HCT116 (cell line): ENCODE results near the gene DAPK1. TPM values are rescaled to one million over a fixed set of nuclear protein-coding genes. Genes with fewer than 3 reads are reported as not detected.

Experiments used
- ATAC-seq: fragments of 200-7000 bp; cut with Tn5 transposase; 2 replicates; pipeline ENCODE4 v1.9.1; 2020; ENCODE audit warnings: mild to moderate bottlenecking, moderate library complexity
- BruUV-seq: library from RNA; stranded (reverse); fragments of 400-500 nt; replicated peaks from 2 replicates; lab custom pipeline; 2021; lab: Mats Ljungman, UMichigan
- CTCF ChIA-PET: fragments of 300-600 bp; sonication (Branson Sonifier 250); formaldehyde crosslinking; loops from one replicate; lab custom pipeline; 2021; ENCODE audit warnings: antibody characterized with exemption; lab: Charles Lee
- POLR2A ChIA-PET: fragments of 300-600, 350-600 bp; sonication (Branson Sonifier 250); formaldehyde crosslinking; loops from one replicate; lab custom pipeline; 2021; ENCODE audit warnings: antibody characterized with exemption; lab: Charles Lee
- RAD21 ChIA-PET, 2 experiments: fragments of 300-600 bp; sonication (Branson Sonifier 250); formaldehyde crosslinking; loops; one replicate each; lab custom pipeline; 2023; ENCODE audit warnings: low total read pairs in 2 of 2; ENCODE audit not compliant: uncharacterized antibody in 2 of 2, unreplicated experiment in 2 of 2, low non-redundant PET in 1 of 2; lab: Charles Lee
- DNase-seq: peaks from one replicate; pipeline ENCODE4 v3.0.0-alpha.2; 2010; ENCODE audit warnings: low read depth, low spot score
- H2AFZ ChIP-seq: fragments of 200-600 bp; shearing (Covaris generic), sonication (generic); 2 replicates; pipeline ENCODE4 v1.6.1; 2017; ENCODE audit warnings: low read depth, mixed run types, mixed read lengths, antibody characterized with exemption, low read length; ENCODE audit not compliant: poor library complexity, severe bottlenecking
- H3K27ac ChIP-seq: 2 replicates; pipeline ENCODE4 v1.5.1; 2012; ENCODE audit warnings: low read depth, low read length
- H3K27me3 ChIP-seq: fragments of 200-600 bp; sonication (generic); 2 replicates; pipeline ENCODE4 v1.6.1; 2016; ENCODE audit warnings: mixed run types, low read length, mixed read lengths; ENCODE audit not compliant: insufficient read depth
- H3K36me3 ChIP-seq, 2 experiments: fragments of 200-500 bp in 1 of 2; fragments of 200-600 bp in 1 of 2; sonication (Bioruptor generic) in 1 of 2; sonication (generic) in 1 of 2; 2 replicates each; pipeline versions ENCODE4 v1.5.1 to v1.6.1; 2014 to 2016; ENCODE audit warnings: low read length in 2 of 2, inconsistent platforms in 1 of 2, mixed read lengths in 1 of 2, mixed run types in 1 of 2; ENCODE audit not compliant: insufficient read depth in 2 of 2, control insufficient read depth in 1 of 2
- H3K4me1 ChIP-seq, 2 experiments: fragments of 200-600 bp in 1 of 2; sonication (generic) in 1 of 2; 2 replicates each; pipeline versions ENCODE4 v1.5.1 to v1.6.1; 2012 to 2017; ENCODE audit warnings: low read length in 2 of 2, inconsistent platforms in 1 of 2, mild to moderate bottlenecking in 1 of 2, mixed read lengths in 1 of 2, mixed run types in 1 of 2, moderate library complexity in 1 of 2; ENCODE audit not compliant: insufficient read depth in 2 of 2, control insufficient read depth in 1 of 2
- H3K4me2 ChIP-seq: fragments of 200-600 bp; sonication (generic); 2 replicates; pipeline ENCODE4 v1.6.1; 2017; ENCODE audit warnings: mixed run types, low read length, mixed read lengths
- H3K4me3 ChIP-seq, 2 experiments: fragments of 200-600 bp in 1 of 2; sonication (generic) in 1 of 2; replicated peaks in 1 of 2; 2 replicates each; pipeline ENCODE4 v1.5.1; 2011 to 2016; ENCODE audit warnings: low read length in 2 of 2, control low read depth in 1 of 2, low read depth in 1 of 2, mild to moderate bottlenecking in 1 of 2, mixed read lengths in 1 of 2, mixed run types in 1 of 2
- H3K79me2 ChIP-seq: fragments of 200-600 bp; sonication (generic); 2 replicates; pipeline ENCODE4 v1.6.1; 2017; ENCODE audit warnings: mild to moderate bottlenecking, mixed run types, low read length, moderate library complexity, mixed read lengths; ENCODE audit not compliant: insufficient read depth
- H3K9ac ChIP-seq: fragments of 200-600 bp; sonication (generic); 2 replicates; pipeline ENCODE4 v1.6.1; 2016; ENCODE audit warnings: low read length, mixed read lengths
- H3K9me2 ChIP-seq: fragments of 200-600 bp; sonication (generic), shearing (Covaris generic); 2 replicates; pipeline ENCODE4 v1.6.1; 2017; ENCODE audit warnings: mixed run types, mild to moderate bottlenecking, moderate library complexity; ENCODE audit not compliant: insufficient read depth
- H3K9me3 ChIP-seq, 2 experiments: fragments of 200-500 bp in 1 of 2; fragments of 200-600 bp in 1 of 2; sonication (Bioruptor generic) in 1 of 2; sonication (generic) in 1 of 2; 2 replicates each; pipeline ENCODE4 v1.6.1; 2014 to 2017; ENCODE audit warnings: low read length in 2 of 2, mixed read lengths in 2 of 2, inconsistent platforms in 1 of 2, low read depth in 1 of 2, mild to moderate bottlenecking in 1 of 2, mixed run types in 1 of 2, moderate library complexity in 1 of 2; ENCODE audit not compliant: control insufficient read depth in 1 of 2, insufficient read depth in 1 of 2
- H4K20me1 ChIP-seq: fragments of 200-600 bp; sonication (generic), shearing (Covaris generic); 2 replicates; pipeline ENCODE4 v1.6.1; 2017; ENCODE audit warnings: mixed run types, mild to moderate bottlenecking, moderate library complexity; ENCODE audit not compliant: insufficient read depth
- ATF3 ChIP-seq: IDR thresholded peaks from 2 replicates; pipeline ENCODE4 v1.6.1; 2012
- CEBPB ChIP-seq: IDR thresholded peaks from 2 replicates; pipeline ENCODE4 v1.6.1; 2012; ENCODE audit warnings: low read depth
- CTCF ChIP-seq, 3 experiments: fragments of 200-600 bp in 1 of 3; sonication (generic) in 1 of 3; IDR thresholded peaks in 2 of 3; conservative IDR thresholded peaks in 1 of 3; 2 replicates each; pipeline ENCODE4 v1.5.1; 2012 to 2017; ENCODE audit warnings: low read depth in 2 of 3, low read length in 2 of 3, antibody characterized with exemption in 1 of 3, borderline replicate concordance in 1 of 3, control low read depth in 1 of 3, mild to moderate bottlenecking in 1 of 3, mixed read lengths in 1 of 3, mixed run types in 1 of 3, moderate library complexity in 1 of 3; ENCODE audit not compliant: insufficient read depth in 1 of 3
- EGR1 ChIP-seq: IDR thresholded peaks from 2 replicates; pipeline ENCODE4 v1.6.1; 2012; ENCODE audit warnings: low read depth
- ELF1 ChIP-seq: IDR thresholded peaks from 2 replicates; pipeline ENCODE4 v1.6.1; 2012; ENCODE audit warnings: low read depth, borderline replicate concordance
- EZH2 ChIP-seq: fragments of 200-600 bp; sonication (generic); IDR thresholded peaks from 2 replicates; pipeline ENCODE4 v1.6.1; 2017; ENCODE audit warnings: antibody characterized with exemption, mixed run types
- FOSL1 ChIP-seq: IDR thresholded peaks from 2 replicates; pipeline ENCODE4 v1.6.1; 2012; ENCODE audit warnings: low read depth
- JUND ChIP-seq: IDR thresholded peaks from 2 replicates; pipeline ENCODE4 v1.6.1; 2012
- MAX ChIP-seq: IDR thresholded peaks from 2 replicates; pipeline ENCODE4 v1.6.1; 2012
- POLR2A ChIP-seq: IDR thresholded peaks from 2 replicates; pipeline ENCODE4 v1.7.0; 2011; ENCODE audit warnings: borderline replicate concordance; ENCODE audit not compliant: insufficient read depth, insufficient read length; ENCODE audit errors: extremely low read depth
- POLR2AphosphoS5 ChIP-seq: IDR thresholded peaks from 2 replicates; pipeline ENCODE4 v1.6.1; 2011; ENCODE audit warnings: mild to moderate bottlenecking, low read depth, low read length, moderate library complexity
- RAD21 ChIP-seq: IDR thresholded peaks from 2 replicates; pipeline ENCODE4 v1.6.1; 2012; ENCODE audit warnings: low read depth, mild to moderate bottlenecking
- SIN3A ChIP-seq: IDR thresholded peaks from 2 replicates; pipeline ENCODE4 v1.6.1; 2012; ENCODE audit warnings: low read depth
- SP1 ChIP-seq: IDR thresholded peaks from 2 replicates; pipeline ENCODE4 v1.6.1; 2012; ENCODE audit warnings: low read depth
- SRF ChIP-seq: IDR thresholded peaks from 2 replicates; pipeline ENCODE4 v1.6.1; 2012; ENCODE audit warnings: low read depth
- TCF7L2 ChIP-seq: IDR thresholded peaks from 2 replicates; pipeline ENCODE4 v1.7.0; 2011; ENCODE audit warnings: borderline replicate concordance, inconsistent platforms; ENCODE audit not compliant: insufficient read depth, insufficient read length; ENCODE audit errors: extremely low read depth
- YY1 ChIP-seq: IDR thresholded peaks from 2 replicates; pipeline ENCODE4 v1.6.1; 2011; ENCODE audit warnings: low read length, low read depth, moderate library complexity, mild to moderate bottlenecking; ENCODE audit not compliant: insufficient replicate concordance; ENCODE audit errors: extremely low read depth
- ZFX ChIP-seq: fragments of 450-650 bp; IDR thresholded peaks from 2 replicates; pipeline ENCODE4 v1.6.1; 2017
- ZNF274 ChIP-seq: fragments of 200-500 bp; sonication (Bioruptor generic); IDR thresholded peaks from 2 replicates; pipeline ENCODE4 v1.6.1; 2014; ENCODE audit warnings: mild to moderate bottlenecking, low read depth, low read length, inconsistent platforms
- intact Hi-C: fragments of 100-400 bp; cut with micrococcal nuclease; formaldehyde crosslinking; loops from 2 replicates; pipeline ENCODE4 v1.10.0; 2022
- total RNA-seq: library from RNA; stranded (reverse); gene quantifications from one replicate; pipeline ENCODE4 v1.2.1, GENCODE V29; 2021; ENCODE audit not compliant: unreplicated experiment

Gene DAPK1
- total RNA-seq, 1 experiment from 2014 or later = 5.6 TPM

- no peak overlapping the region for H2AFZ ChIP-seq
- H3K4me1 ChIP-seq = no peaks in the 10 kb centered on the region
- TF ChIP-seq ZNF274 (no peak), EZH2 (no peak), ELF1 (no peak), POLR2A (no peak), SRF (no peak), ATF3 (no peak), SP1 (no peak), SIN3A (no peak), EGR1 (no peak), POLR2AphosphoS5 (no peak), RAD21 (no peak), MAX (no peak), YY1 (no peak)
- ATAC-seq (no peak), DNase-seq (no peak)
- no peak overlapping the region for H3K9ac ChIP-seq
- ChIA-PET RAD21 (no interaction called here), POLR2A (no interaction called here), CTCF (no interaction called here)
- no peak overlapping the region for H3K4me2 ChIP-seq
- no peaks in the 10 kb centered on the region for H3K9me3 ChIP-seq
- no peak overlapping the region for H3K27ac ChIP-seq
- no peak overlapping the region for H3K4me3 ChIP-seq
- H3K27me3 ChIP-seq = no peaks in the 10 kb centered on the region
- no peaks in the 10 kb centered on the region for H3K9me2 ChIP-seq
- BruUV-seq = no TSS peak
- H3K79me2 ChIP-seq = no peaks in the 10 kb centered on the region
- no peaks in the 10 kb centered on the region for H3K36me3 ChIP-seq
- no peaks in the 10 kb centered on the region for H4K20me1 ChIP-seq
- intact Hi-C loops = no loop called here
These were observed 130.7 kb downstream of the DAPK1 start for GRCh38 chr9:87628346-87628745.

GRCh38 chr9:87629104-87629503 is 131.4 kb downstream of the DAPK1 start:
- no peaks in the 10 kb centered on the region for H3K9me2 ChIP-seq
- H3K36me3 ChIP-seq = no peaks in the 10 kb centered on the region
- H3K9me3 ChIP-seq = no peaks in the 10 kb centered on the region
- intact Hi-C loops = no loop called here
- ATAC-seq (no peak), DNase-seq (no peak)
- RAD21 ChIA-PET = no interaction called here
- POLR2A ChIA-PET = no interaction called here
- no peaks in the 10 kb centered on the region for H3K4me1 ChIP-seq
- no peaks in the 10 kb centered on the region for H4K20me1 ChIP-seq
- no peak overlapping the region for H3K9ac ChIP-seq
- H3K4me3 ChIP-seq = no peak overlapping the region
- CTCF ChIA-PET = no interaction called here
- H3K79me2 ChIP-seq = no peaks in the 10 kb centered on the region
- H3K27ac ChIP-seq = no peak overlapping the region
- BruUV-seq = no TSS peak
- no peaks in the 10 kb centered on the region for H3K27me3 ChIP-seq
- no peak overlapping the region for H2AFZ ChIP-seq
- H3K4me2 ChIP-seq = no peak overlapping the region
- TF ChIP-seq ATF3 (no peak), ELF1 (no peak), JUND (no peak), FOSL1 (no peak), TCF7L2 (no peak), ZNF274 (no peak), CEBPB (no peak), POLR2A (no peak), SIN3A (no peak), ZFX (no peak), CTCF (IDR thresholded peaks at IDR 0.05 in 2 of 3, conservative IDR thresholded peaks at IDR 0.05 in 1 of 3; ENCODE audit: borderline replicate concordance in 1 of 3, insufficient read depth in 1 of 3, low read depth in 2 of 3, low read length in 2 of 3) (no peak)
